Common myeloid progenitor, CD34-positive (primary cell): ENCODE results near the gene SYNDIG1.

Experiments used
- CTCF ChIA-PET: fragments of 350-600 bp; sonication (Branson Sonifier 250); formaldehyde crosslinking; loops from one replicate; lab custom pipeline; 2021; ENCODE audit warnings: antibody characterized with exemption; lab: Charles Lee
- POLR2A ChIA-PET: fragments of 350-600 bp; sonication (Branson Sonifier 250); formaldehyde crosslinking; loops from one replicate; lab custom pipeline; 2021; ENCODE audit warnings: antibody characterized with exemption; lab: Charles Lee
- DNase-seq, 3 donors: peaks; one replicate each; pipeline versions ENCODE4 v3.0.0 to v3.0.0-alpha.2; 2013
- H3K27ac ChIP-seq, 2 experiments: 1 replicate in 1 of 2; 2 replicates in 1 of 2; pipeline ENCODE4 v1.7.0; 2013; ENCODE audit warnings: inconsistent platforms in 2 of 2, low read length in 2 of 2, mild to moderate bottlenecking in 2 of 2, low read depth in 1 of 2, moderate library complexity in 1 of 2; ENCODE audit not compliant: severe bottlenecking in 2 of 2, insufficient read depth in 1 of 2, poor library complexity in 1 of 2
- H3K27me3 ChIP-seq, 5 experiments: replicated peaks in 2 of 5; 1 replicate in 3 of 5; 2 replicates in 2 of 5; pipeline versions ENCODE4 v1.6.1 to v1.7.0; 2013; ENCODE audit warnings: low read length in 4 of 5, mild to moderate bottlenecking in 2 of 5, moderate library complexity in 2 of 5, inconsistent platforms in 1 of 5; ENCODE audit not compliant: insufficient read depth in 5 of 5, control insufficient read depth in 4 of 5
- H3K36me3 ChIP-seq, 4 experiments: 1 replicate in 2 of 4; 2 replicates in 2 of 4; pipeline versions ENCODE4 v1.6.1 to v1.7.0; 2013; ENCODE audit warnings: low read length in 3 of 4, control low read depth in 1 of 4, mild to moderate bottlenecking in 1 of 4; ENCODE audit not compliant: control insufficient read depth in 4 of 4, insufficient read depth in 4 of 4
- H3K4me1 ChIP-seq, 4 experiments: 1 replicate in 3 of 4; 2 replicates in 1 of 4; pipeline versions ENCODE4 v1.6.1 to v1.7.1; 2013; ENCODE audit warnings: low read length in 3 of 4, mild to moderate bottlenecking in 3 of 4, control low read depth in 1 of 4, inconsistent platforms in 1 of 4, moderate library complexity in 1 of 4; ENCODE audit not compliant: control insufficient read depth in 4 of 4, insufficient read depth in 4 of 4; ENCODE audit errors: control extremely low read depth in 1 of 4
- H3K4me3 ChIP-seq, 7 experiments: 1 replicate in 4 of 7; 2 replicates in 3 of 7; pipeline versions ENCODE4 v1.5.1 to v1.7.0; 2013; ENCODE audit warnings: mild to moderate bottlenecking in 7 of 7, low read length in 6 of 7, moderate library complexity in 6 of 7, inconsistent platforms in 2 of 7, low read depth in 2 of 7, control low read depth in 1 of 7; ENCODE audit not compliant: insufficient read depth in 4 of 7, control insufficient read depth in 1 of 7; ENCODE audit errors: extremely low read depth in 1 of 7
- H3K9me3 ChIP-seq, 5 experiments: 1 replicate in 4 of 5; 2 replicates in 1 of 5; pipeline versions ENCODE4 v1.6.1 to v1.7.1; 2013; ENCODE audit warnings: low read length in 4 of 5, mild to moderate bottlenecking in 2 of 5, inconsistent platforms in 1 of 5, low read depth in 1 of 5, moderate library complexity in 1 of 5; ENCODE audit not compliant: control insufficient read depth in 4 of 5, insufficient read depth in 2 of 5; ENCODE audit errors: control extremely low read depth in 1 of 5
- WGBS: methylation state at CpG from one replicate; pipeline ENCODE4 v1.1.5; 2013; ENCODE audit not compliant: insufficient coverage; 5-methylcytosine and 5-hydroxymethylcytosine counted together

SYNDIG1 gene

DNA sequence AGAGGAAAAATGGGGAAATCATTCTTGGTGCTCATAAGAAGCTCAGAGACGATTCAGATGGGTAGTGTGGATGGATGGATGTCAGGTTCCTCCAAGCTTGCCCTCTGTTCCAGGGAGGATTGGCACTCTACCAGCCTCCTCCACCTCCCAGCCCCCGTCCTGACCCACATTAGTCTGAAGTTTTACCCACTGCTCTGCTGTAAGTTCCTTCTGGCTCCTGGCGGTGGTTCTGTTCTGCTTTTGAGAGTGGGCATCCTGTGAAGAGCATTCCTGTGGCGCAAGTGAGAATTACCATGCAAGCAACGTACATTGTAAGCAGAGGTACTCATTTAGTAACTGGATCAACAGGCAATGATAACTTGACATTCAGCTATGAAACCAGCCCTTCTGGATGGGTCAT is 103.4 kb downstream of the SYNDIG1 start:
- WGBS, result 86% methylated on average over 5 of the region's 5 CpGs
- CTCF ChIA-PET, result no interaction called here
- H3K4me3 ChIP-seq, result no peak overlapping the region

DNA sequence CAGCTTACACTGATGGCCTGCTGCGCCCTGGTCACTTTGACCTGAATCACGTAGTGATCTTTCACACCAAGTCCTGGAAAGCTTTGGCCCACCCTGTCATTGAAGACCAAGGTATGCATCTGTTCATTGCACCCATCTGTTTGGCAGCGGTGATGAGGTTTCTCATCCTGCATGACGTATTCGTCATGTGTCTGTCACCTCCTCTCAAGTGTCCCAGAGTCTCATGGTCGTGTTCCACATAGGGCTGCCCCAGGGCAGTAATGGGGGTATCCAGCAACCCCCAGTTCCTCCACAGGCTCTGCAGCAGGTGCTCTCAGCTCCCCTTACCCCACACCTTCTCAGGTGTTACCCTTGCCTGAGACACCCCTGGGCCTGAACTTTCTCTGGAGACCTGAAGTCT is 104.1 kb downstream of the SYNDIG1 start:
- Histone ChIP-seq H3K9me3 (no peaks in the 10 kb centered on the region), H3K27me3 (no peaks in the 10 kb centered on the region), H3K36me3 (no peaks in the 10 kb centered on the region), H3K4me3 (no peak overlapping the region), H3K27ac (no peak overlapping the region), H3K4me1 (no peaks in the 10 kb centered on the region)
- DNase-seq, result no peak
- ChIA-PET CTCF (interaction anchor here (0.5 kb wide), 1 partner anchor 262 kb away, joined by 3 read pairs; no protein-coding TSS in a partner anchor), POLR2A (no interaction called here)
- WGBS, result 93% methylated on average over 5 of the region's 6 CpGs

More for the DNA sequence above, 103.4 kb downstream of the SYNDIG1 start:
- peak in 1 of 3 donors; percentile 7 for DNase-seq
- Histone ChIP-seq H3K27me3 (no peaks in the 10 kb centered on the region), H3K36me3 (no peaks in the 10 kb centered on the region), H3K27ac (no peak overlapping the region), H3K4me1 (no peaks in the 10 kb centered on the region), H3K9me3 (no peaks in the 10 kb centered on the region)
- POLR2A ChIA-PET, result no interaction called here

DNA sequence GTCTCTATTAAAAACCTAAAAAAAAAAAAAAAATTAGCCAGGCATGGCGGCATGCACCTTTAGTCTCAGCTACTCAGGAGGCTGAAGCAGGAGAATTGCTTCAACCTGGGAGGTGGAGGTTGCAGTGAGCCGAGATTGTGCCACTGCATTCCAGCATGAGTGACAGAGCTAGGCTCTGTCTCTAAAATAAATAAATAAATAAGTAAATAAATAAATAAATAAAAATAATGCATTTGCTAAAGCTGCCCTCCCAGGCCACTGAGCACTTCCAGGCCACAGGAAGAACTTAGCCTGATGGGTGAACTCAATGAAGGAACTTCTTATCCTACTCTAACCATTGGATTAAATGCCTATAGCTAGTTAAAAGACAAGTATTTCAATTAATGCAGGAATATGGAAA is 104.9 kb downstream of the SYNDIG1 start:
- no peak for DNase-seq
- ChIA-PET CTCF (no interaction called here), POLR2A (no interaction called here)
- Histone ChIP-seq H3K9me3 (no peaks in the 10 kb centered on the region), H3K4me3 (no peak overlapping the region), H3K4me1 (no peaks in the 10 kb centered on the region), H3K27me3 (no peaks in the 10 kb centered on the region), H3K36me3 (no peaks in the 10 kb centered on the region), H3K27ac (no peak overlapping the region)
- 100% methylated on average over 1 of the region's 2 CpGs for WGBS

DNA sequence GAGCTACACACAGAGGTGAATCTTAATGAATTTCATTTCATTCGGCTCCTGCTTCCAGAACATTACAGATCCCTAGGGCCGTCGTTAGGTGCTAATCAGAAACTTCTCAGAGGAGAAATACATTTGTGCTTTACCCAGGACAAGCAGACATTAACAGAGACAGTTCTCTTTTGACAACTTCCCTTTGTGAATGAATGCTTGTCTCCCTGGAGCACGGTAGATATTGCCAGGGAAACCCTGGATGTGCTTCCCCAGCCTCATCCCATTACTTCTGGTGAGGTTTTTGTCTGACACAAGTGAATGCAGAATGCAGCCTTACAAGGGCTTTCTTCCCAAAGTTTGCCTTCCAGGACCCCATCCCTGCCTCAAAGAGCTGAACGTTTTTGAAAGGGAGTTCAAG is 105.4 kb downstream of the SYNDIG1 start:
- H3K27me3 ChIP-seq, result no peaks in the 10 kb centered on the region
- 95% methylated on average over 4 of the region's 5 CpGs for WGBS
- DNase-seq, result no peak
- H3K9me3 ChIP-seq, result no peaks in the 10 kb centered on the region
- no peaks in the 10 kb centered on the region for H3K4me1 ChIP-seq
- H3K27ac ChIP-seq, result no peak overlapping the region
- no peaks in the 10 kb centered on the region for H3K36me3 ChIP-seq
- no peak overlapping the region for H3K4me3 ChIP-seq
- ChIA-PET POLR2A (no interaction called here), CTCF (no interaction called here)

DNA sequence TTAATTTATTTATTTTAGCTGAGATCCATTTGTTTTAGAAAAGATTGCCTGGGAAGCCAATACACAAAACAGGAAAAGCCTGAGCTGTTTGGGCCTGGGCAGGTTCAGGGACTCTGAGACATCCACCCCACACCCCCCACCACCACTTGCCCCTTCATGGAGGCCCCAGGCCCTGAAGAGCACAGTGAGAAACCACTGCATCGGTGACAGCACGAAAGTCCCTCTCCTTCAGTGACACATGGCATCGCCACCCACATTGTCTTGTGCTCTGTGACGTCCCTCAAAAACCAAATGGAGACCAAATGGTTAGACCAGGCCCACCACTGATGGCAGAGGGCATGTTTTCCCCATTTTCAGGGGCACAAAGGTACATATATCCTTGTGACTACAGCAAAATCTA is 106.4 kb downstream of the SYNDIG1 start:
- CTCF ChIA-PET, result no interaction called here
- no peak overlapping the region for H3K4me3 ChIP-seq
- no peak overlapping the region for H3K27ac ChIP-seq
- H3K4me1 ChIP-seq, result no peaks in the 10 kb centered on the region
- WGBS, result 97% methylated on average over 4 of the region's 4 CpGs
- POLR2A ChIA-PET, result no interaction called here
- no peaks in the 10 kb centered on the region for H3K27me3 ChIP-seq
- H3K9me3 ChIP-seq, result no peaks in the 10 kb centered on the region
- H3K36me3 ChIP-seq, result no peaks in the 10 kb centered on the region
- DNase-seq, result no peak

DNA sequence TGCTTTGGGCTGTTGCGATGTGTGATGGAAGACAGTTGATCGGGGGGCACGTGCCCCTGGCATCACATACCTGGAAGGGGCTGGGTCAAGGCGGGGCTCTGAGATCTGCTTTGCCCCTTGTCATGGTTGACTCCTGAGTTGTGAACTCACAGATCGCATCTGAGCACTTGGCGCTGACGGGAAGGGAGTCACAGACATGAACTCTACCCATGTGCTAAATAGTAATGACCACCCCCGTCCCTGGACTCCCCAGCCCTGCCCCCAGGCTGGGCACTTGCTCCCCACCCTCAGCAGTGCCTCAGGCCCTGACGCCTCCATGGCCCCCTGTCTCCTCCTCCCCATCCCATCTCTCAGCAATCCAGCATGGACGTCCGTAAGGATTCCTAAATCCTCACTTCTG is 107.0 kb downstream of the SYNDIG1 start:
- ChIA-PET POLR2A (no interaction called here), CTCF (no interaction called here)
- Histone ChIP-seq H3K36me3 (no peaks in the 10 kb centered on the region), H3K27ac (no peak overlapping the region), H3K4me1 (no peaks in the 10 kb centered on the region), H3K4me3 (no peak overlapping the region), H3K27me3 (no peaks in the 10 kb centered on the region), H3K9me3 (no peaks in the 10 kb centered on the region)
- 97% methylated on average over 11 of the region's 11 CpGs for WGBS
- DNase-seq, result no peak

DNA sequence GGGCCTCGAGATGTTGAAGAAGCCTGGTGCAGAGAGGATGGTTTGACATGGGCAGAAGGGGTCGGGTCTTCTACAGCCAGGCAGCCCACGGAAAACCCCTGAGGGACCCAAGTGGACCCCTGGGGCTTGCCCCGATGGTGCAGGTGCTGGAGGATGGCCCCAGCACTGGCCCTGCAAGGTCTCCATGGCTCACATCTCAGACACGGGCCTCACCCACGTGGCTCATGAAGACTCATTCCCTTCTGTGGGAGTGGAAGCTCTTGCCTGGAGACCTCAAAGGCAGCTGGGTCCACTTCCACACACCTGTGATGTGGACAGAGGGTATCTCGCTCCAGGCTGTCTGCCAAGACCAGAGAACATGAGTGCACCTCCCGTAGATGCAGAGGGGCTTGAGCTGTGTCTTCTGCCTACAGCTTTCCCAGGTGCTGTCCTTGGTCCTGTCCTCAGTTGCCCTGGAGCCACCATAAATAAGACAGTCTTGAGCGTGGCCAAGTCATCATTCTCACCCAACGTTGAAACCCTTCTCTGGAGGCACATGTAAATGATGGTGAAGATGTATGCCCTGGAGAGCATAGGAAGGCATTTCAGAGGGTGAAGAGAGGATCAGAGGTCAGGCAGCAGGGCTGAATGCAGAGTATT is 108.0 kb downstream of the SYNDIG1 start:
- POLR2A ChIA-PET, result no interaction called here

More for the DNA sequence above, 108.0 kb downstream of the SYNDIG1 start:
- Histone ChIP-seq H3K27ac (no peak overlapping the region), H3K4me3 (no peak overlapping the region), H3K27me3 (no peaks in the 10 kb centered on the region), H3K9me3 (no peaks in the 10 kb centered on the region), H3K36me3 (no peaks in the 10 kb centered on the region), H3K4me1 (no peaks in the 10 kb centered on the region)
- CTCF ChIA-PET, result interaction anchor here (2.7 kb wide), 1 partner anchor 15 kb away, joined by 7 read pairs; no protein-coding TSS in a partner anchor
- WGBS, result 91% methylated on average over 10 of the region's 10 CpGs
- DNase-seq, result peak in 1 of 3 donors; percentile 1
